Measurements from ENCODE around the gene ZNF664.
A peak's percentile ranks its signal among the peaks of the same experiment; 100 is the strongest.

The ZNF664 gene

DNA sequence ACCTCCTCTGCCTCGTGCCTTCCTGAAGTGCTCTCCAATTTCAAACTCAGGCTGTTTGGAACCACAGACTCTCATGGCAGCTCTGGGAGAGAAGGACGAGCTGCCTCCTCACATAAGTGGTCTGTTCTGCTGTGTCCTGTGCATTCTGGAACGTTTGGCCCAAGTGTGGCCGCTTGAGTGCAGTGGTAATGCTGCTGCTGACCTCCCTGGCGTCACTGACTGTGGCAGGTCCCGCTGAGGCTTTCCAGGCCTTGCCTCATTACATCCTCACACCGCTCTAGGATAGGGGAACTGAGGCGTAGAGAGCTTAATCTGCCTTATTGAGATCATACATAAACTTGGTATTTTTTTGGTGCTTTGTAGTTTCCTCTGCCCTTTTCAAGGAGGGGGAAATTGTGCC, 14.6 kb upstream of the ZNF664 start:
- DNase-seq (ENCODE audit: low read depth in 4 of 4, low spot score in 1 of 4): no peak

DNA sequence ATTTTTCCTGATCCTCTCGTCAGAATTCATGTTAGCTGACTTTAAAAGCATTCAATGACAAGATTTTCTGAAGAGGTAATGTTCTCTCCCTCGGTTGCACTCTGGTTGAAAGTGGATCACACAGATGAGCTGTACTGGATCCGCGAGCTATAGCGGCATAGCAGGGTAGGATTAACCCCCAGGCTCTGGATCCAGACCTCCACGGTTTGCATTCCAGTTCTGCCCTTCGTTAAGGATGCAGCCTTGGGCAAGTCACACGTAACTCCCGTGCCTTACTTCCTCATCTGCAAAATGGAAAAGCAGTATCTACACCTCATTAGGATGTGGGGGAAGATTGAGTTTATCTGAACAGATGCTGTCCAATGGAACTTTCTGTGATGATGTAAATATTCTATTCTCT, 14.1 kb upstream of the ZNF664 start:
- DNase-seq (ENCODE audit: low read depth in 4 of 4, low spot score in 1 of 4): no peak

DNA sequence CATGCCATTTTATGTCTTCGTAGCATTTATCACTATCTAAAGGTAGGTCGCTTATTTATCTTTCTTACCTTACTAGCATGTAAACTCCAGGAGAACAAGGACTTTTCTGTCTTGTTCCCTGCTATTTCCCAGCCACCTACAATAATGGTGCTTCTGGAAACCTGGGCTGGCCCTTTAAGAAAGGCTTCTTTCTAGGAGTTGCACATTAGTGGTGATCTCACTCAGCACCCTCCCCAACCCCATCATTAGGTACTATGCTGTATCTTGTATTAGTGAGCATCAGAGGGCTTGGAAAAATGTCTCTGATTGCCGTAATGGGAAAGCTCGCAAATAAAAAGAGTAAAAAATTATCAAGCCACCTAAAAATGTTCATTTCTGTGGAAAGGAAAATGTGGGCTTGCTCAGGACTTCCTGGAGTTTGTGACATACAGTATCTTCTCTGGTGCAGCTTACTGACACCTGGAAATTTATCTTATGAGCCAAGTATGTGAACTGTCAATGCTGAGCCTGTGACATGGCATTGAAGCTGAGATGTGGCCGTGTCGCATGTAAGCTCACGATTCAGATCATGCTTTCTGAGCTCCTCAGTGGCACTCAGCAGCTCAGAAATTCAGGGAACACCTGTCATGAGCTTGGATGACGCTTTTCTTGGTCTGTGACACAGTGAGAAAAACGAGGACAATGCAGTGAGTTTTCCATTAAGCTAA, 12.8 kb upstream of the ZNF664 start:
- no peak for DNase-seq (ENCODE audit: low read depth in 4 of 4, low spot score in 1 of 4)

DNA sequence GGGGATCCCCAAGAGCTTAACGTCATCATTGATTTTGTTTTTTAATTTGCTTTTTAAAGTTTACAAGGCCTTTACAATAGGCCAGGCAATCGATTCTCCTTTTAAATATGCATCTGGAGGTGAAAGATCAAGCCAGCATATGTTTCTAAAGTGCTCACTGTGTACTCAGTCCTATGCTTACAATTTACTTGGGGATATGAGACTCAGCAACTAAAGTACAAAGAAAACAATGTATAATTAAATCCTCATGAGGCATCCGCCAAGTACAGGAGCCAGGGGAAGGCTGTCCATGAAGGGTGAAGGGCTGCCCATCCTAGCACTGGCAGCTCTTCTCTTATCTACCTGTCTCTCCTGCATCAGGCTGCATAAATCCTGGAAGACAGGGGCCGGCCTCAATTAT, 12.2 kb upstream of the ZNF664 start:
- no peak for DNase-seq (ENCODE audit: low read depth in 4 of 4, low spot score in 1 of 4)

DNA sequence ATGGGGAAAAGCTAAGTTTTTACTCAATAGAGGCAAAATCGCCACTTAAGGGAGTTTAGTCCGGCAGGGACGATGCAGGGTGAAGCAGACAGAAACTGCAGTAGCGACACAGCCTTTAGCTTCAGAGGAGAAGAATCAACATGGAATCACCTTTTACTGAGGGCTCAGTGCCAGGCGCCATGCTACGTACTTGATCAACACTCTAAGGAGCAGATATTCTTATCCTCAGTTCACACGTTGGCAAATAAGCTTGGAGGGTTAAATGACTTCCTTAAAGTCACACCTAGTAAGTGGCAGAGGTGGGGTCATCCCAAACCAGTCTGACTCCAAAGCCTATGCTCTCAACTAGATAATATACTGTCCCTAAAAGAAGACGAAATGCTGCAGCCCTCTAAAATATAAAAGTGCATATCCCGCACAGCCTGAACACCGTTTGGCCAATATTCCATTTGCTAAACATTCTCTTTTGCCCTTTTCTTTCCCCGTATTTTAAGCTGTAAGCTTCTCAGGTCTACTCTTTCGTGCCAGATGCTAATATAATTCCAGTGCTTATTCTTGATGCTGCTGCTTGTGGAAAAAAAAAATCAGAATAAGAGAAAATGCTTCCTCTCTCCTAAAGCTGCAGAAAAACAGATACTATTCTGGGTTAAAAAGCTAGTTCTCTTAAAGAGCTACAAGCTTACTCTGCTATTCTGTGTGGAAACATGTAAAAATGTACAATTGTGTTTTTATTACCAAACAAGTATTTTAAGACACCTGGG, 11.2 kb upstream of the ZNF664 start:
- no peak for DNase-seq (ENCODE audit: low read depth in 4 of 4, low spot score in 1 of 4)

DNA sequence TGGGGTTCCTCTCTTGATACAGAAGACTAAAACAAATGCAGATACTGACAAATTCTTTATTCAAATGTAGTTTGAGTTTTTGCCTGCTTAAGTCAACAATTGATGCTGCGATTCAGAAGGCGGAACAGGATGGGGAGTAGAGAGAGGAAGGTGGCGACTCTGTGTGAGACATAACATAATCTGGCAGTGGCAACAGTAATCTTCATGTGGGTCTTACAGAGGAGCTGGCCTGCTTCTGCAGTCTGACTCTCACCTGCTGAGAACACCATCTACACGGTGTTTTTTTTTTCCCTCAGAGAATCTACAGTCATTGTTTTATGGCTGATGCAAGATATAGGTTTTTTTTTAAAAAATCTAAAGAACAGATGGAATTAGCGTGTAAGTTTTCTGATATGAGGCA, 10.5 kb upstream of the ZNF664 start:
- no peak for DNase-seq (ENCODE audit: low read depth in 4 of 4, low spot score in 1 of 4)

DNA sequence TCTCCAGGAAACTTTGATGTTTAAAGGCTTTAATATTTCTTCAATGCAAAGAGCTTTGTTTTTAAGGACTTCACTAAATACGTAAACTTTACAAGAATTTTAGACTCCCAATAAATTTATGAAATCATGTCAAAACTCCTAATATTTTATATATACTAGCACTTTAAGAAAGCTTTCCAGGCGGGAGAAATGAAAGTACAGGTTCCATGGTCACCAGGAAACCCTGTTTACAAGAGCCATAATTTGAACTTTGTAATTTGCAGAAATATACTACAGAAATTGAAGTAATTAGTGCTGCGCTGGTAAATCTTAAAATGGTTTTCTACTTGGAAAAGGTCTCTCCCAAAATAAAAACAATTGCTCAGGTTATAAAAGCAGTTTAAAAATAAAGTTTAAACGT, 9.2 kb upstream of the ZNF664 start:
- no peak for DNase-seq (ENCODE audit: low read depth in 4 of 4, low spot score in 1 of 4)

DNA sequence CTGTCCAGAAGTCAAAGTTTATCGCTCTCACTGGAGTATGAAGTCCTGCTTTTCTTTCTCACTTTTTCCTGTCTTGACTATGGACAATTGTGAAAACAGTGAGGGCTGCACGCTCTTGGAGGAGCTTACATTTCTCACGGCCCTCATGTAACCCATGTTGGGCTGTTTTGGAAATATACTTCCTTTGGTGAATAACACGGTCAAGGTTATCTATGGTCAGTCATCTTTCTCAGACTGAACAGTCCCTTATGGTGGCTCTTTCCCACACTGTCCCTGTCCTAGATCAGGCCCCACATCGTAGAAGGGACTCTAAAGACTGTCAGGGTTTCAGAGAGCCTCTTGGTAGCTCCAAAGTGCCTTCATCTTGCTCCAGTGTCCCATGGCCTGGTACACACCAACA, 7.6 kb upstream of the ZNF664 start:
- DNase-seq (ENCODE audit: low read depth in 4 of 4, low spot score in 1 of 4): no peak

DNA sequence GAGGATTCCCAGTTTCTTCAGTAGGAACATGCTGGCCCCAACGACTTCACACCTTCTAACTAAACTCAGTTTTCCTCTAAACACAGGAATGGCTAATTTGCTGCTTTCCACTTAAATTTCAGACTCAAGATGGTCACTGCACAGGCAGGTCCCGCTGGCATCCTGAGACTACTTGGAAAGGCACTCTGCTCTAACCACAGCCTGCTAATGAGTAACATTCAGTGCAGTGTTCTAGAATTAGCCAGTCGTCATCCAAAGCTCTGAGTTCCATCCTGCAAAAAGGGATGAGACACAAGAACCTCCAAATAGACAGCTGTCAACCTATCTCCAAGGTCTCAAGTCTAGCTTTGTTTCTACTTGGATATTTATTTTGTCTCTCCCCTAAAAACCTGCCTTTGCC, 6.4 kb upstream of the ZNF664 start:
- no peak for DNase-seq (ENCODE audit: low read depth in 4 of 4, low spot score in 1 of 4)

DNA sequence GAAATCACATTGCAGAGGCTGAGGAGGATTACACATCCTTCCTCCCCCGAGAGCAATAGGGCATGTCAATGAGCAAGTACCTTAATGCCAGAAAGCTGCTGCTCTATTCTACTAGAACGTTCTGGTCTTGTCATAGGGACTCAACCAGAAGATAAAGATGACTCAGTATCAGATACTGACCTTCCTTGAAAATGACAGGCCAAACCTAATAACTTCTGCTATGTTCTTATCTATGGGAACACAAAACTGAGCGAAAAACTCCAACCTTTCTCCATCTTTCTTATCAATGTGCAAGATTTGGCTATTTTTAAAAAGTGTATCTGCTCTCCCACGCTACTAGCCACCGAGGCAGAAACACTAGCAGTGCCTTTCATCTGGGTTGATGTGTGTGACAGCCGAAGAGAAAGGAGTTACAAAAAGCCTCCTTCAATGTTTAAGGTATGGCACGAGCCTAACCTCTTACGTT, 5.9 kb upstream of the ZNF664 start:
- DNase-seq (ENCODE audit: low read depth in 4 of 4, low spot score in 1 of 4): no peak

DNA sequence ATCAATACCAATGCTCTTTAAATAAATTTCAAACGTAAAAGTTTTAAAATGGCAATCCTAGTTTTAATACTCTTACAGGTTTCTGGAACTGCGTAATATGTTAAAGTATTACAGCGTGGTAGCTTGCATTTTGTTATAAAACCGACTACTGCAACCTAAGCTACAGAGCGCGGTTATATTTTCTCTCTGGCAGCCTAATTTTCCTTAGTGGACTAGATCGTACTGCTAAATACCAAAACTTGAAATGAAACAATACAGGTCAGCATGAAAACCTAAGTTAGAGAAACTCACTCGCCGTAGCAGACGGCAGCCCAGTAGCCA, 1.6 kb upstream of the ZNF664 start:
- no peak for DNase-seq (ENCODE audit: low read depth in 4 of 4, low spot score in 1 of 4)

DNA sequence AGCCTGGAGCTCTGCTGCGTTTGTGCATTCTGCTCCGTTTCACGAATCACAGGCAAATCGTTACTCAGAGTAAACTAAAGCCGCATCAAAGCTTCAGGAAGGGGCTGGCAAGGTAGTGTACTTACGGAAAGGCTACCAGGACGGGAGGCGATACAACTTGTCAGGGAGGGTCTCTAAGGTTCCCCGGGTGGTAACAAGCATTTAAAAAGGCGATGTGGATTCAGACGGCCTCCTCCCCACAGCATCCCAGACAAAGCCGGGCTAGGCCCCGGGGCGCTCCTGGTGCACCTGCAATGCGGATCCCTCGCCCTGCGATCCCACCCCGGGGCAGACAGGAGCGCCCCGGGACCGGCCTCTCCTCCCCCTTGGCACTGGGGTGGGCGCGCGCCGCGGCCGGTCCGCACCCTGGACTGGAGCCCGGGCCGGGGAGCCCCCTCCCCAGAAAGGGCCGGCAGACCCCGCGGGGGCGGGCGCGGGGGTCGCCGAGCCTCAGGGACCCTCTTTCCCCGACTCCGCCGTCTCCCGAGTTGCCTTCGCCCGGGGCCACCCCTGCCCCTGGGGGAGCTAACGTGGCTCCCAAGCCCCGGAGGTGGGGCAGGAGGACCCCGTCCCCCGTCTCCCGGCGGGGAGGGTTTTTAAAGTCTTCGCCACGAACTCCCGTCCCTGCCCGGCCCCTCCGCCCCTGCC, 1.1 kb upstream of the ZNF664 start:
- peak in 3 of 4 experiments; percentile 9 to 11 (median 11) for DNase-seq (ENCODE audit: low read depth in 4 of 4, low spot score in 1 of 4)

DNA sequence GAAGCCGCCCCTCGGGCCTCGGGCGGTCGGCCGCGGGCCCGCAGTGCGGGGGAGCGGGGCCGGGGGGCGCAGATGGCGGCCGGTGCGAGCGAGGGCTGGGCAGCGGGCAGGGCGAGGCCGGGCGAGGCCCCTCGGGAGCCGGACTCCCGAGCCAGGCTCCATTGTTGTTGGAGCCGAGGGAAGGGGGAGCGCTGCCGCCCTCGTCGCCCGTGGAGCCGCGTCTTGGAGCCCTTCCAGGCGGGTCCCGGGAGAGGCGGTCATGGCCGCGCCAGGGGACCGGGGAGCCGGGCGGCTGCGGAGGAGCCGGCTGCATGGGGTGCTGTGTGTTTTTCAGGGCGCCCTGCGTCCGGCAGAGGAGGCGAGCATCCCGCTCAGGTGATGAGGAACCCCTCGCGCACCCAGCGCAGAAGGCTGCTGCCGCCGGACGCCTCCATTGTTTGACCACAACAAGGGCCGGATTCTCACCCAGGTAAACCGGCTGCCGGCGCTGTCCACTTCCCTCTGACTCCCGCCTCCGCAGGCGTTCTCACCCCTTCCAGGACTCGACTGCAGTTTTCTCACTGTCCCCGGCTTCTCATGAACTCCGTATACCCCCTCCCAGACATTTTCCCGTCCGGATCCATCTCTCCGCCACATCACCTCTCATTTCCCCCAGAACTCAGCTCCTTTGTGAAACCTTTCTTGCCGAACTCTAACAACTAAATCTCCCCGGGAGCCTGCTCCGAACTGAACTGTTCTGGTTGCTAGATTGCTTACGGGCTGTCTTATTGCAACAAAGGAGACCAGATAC, 732 bp downstream of the ZNF664 start:
- DNase-seq (ENCODE audit: low read depth in 4 of 4, low spot score in 1 of 4): peak in 1 of 4 experiments; percentile 10

DNA sequence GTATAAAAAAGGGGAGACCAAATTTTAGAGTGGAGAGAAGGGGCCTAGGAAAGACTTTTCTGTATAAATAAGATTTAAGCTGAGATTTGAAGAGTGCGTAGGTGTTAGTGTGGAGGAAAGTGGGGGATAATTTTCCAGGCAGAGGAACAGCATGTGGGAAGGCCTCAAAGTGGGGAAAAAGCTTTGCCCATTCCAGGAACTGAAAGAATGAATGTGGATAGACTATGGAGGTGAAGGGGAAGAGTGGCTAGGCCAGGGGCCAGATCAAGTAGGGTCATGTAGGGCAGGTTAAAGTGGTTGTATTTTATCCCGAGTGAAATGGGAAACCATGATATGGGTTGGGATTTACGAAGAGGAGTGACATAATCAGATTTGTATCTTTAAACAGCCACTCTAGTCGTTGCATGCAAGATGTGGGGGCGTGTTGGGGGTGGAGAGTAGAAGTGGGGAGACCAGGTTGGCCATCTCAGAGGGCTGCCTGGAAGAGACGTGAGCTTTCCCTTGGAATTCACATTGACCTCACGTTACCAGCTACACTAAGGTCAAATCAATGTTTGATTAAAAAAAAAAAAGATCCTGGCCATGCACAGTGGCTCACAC, 3.3 kb downstream of the ZNF664 start:
- no peak for DNase-seq (ENCODE audit: low read depth in 4 of 4, low spot score in 1 of 4)

DNA sequence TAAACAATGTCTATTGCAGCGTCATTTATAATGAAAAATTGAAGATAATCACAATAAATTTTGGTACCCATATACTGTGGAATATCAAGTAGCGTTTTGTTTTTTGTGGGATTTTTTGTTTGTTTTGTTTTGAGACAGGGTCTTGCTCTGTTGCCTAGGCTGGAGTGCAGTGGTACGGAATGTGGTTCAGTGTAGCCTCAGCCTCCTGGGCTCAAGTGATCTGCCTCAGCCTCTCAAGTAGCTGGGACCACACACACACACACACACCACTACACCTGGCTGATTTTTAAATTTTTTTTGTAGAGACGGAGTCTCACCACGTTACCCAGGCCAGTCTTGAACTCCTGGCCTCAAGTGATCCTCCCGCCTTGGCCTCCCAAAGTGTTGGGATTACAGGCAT, 6.6 kb downstream of the ZNF664 start:
- no peak for DNase-seq (ENCODE audit: low read depth in 4 of 4, low spot score in 1 of 4)

DNA sequence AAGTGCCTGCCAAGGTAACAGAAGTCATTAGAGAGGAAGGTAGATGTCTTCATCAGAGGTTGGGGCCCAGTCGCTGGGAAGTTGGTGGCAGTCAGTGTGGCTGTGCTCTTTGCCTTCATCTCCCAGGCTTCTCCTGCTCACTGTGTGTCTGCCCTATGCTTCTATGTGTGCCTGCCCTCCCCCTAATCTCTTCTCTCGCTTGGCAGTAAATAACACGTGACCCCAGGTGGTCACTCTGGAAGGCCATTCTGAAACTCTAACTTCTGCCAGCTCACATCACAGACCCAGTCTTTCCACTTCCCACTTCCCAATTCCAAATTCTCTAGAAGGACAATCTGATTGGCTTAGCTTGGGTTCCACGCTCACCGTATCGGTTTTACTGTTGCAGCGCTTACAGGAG, 9.3 kb downstream of the ZNF664 start:
- no peak for DNase-seq (ENCODE audit: low read depth in 4 of 4, low spot score in 1 of 4)

DNA sequence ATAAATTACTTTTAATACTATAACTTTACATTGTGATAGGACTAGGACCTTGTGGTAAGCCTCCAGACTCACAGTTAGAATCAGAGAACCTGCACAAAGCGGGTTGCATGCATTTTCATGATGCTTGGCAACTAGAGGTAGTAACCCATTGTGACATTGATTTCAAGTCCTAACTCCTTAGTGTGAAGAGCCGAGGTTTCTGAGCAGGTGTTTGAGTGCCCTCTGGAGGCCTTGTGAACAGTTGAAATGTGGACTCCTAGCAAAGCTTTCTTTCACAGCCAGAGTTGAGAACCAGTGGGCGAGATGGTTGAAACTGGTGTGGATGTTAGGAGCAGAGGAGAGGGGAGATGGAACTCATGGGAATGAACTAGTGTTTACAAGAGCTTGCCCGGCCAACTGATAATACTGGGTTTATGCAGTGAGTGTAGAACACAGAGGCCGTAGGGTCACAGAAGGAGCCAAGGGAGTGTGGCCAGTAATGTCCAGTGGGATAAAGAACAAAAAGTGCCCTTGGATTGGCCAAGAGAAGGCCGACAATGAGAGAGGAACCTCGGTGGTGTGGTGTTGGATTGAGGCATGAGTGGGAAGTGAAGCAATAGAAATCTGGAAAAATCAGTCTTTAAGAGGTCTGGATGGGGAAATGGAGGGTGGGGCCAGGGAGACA, 10.9 kb downstream of the ZNF664 start:
- DNase-seq (ENCODE audit: low read depth in 4 of 4, low spot score in 1 of 4): no peak

DNA sequence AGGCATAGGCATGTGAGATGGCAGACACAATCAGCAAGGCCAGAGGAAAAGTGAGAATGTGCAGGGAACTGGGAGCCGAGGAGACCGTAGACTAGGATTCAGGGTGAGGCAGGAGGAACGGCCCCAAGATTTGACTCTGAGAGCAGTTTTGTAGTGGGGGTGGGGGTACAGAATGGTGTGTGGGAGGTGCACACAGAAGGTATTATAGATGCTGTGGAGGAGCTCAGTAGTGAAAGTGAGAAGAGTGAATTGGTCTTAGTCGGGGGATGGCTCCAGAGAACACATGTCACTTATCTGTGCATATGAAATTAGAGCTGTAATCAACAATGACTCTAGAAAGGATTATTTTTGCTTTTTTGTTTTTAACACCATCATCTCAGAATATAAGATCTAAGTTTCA, 11.9 kb downstream of the ZNF664 start:
- no peak for DNase-seq (ENCODE audit: low read depth in 4 of 4, low spot score in 1 of 4)

DNA sequence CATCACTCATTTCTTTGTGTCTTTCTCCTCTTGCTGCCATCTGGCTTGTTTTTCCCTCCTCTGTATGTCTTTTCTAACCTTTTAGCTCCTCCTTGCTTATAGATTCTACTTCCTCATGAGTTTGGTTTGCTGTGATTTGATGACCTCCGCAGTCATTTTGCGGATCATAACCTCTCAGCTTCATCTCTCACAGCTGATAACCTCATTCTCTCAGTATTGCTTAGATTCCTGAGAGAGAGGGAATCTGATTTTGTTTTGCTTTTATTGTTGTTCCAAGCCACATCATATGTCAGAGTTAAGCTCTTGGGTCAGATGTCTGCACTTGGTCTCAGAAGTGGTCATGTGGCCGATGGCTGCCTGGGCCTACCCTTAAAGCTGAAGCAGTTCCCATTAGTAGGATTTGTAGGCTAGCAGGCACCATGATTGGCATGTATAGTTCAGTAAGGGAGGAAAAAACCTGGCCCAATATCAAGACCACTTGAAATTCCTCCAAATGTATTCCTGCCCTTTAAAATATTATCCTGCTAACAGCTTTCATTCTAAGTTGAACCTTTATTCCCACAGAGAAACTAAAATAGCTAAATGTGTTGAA, 13.5 kb downstream of the ZNF664 start:
- DNase-seq (ENCODE audit: low read depth in 4 of 4, low spot score in 1 of 4): no peak

DNA sequence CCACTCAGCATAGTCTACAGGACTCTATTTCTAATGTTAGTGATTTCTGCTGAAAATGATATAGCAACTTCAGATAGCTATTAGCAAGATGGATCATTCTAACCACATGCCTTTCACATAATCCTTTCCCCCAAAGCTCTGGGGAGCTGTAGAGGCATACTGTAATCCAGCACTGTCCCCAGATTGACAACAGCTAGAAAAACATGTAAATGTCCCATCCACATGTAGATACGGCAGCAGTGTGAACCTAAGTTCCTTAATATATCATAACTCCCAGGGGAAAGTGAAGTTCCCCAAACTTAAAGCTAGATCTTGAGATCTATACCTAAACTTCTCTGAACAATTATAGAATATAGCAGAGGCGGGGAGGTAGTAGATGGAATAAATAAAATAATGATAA, 14.0 kb downstream of the ZNF664 start:
- DNase-seq (ENCODE audit: low read depth in 4 of 4, low spot score in 1 of 4): no peak

Data from stimulated activated CD4-positive, alpha-beta T cell treated with anti-CD3 and anti-CD28 coated beads, Interleukin-1b, Interleukin-23, amount 100 ng/mL, for 24 hours (primary cell).